Spleen (tissue), 7 donors: Measurements from ENCODE around the gene NCAPG2.

Experiments
- POLR2A ChIP-seq, 3 donors: fragments of 450-650 bp; IDR thresholded peaks; one replicate each; pipeline ENCODE4 v1.5.1; 2017; ENCODE audit warnings: antibody characterized with exemption in 3 of 3, mild to moderate bottlenecking in 1 of 3
- POLR2AphosphoS5 ChIP-seq, 3 donors: sonication (generic); formaldehyde crosslinking; IDR thresholded peaks; one replicate each; pipeline ENCODE4 v1.5.1; 2017; ENCODE audit warnings: antibody characterized with exemption in 3 of 3
- TF ChIP-seq, protein P1 (sequence below), 11 experiments: fragments of 200-600 bp in 7 of 11; fragments of 450-650 bp in 4 of 11; sonication (generic) in 4 of 11; IDR thresholded peaks in 8 of 11; conservative IDR thresholded peaks in 3 of 11; 1 replicate in 7 of 11; 2 replicates in 4 of 11; pipeline versions ENCODE4 v1.4.0 to v1.8.0; 2016 to 2021; ENCODE audit warnings: antibody characterized with exemption in 11 of 11, inconsistent platforms in 4 of 11, mild to moderate bottlenecking in 1 of 11
- donor health status: DM: no; HTN: no; CAD: no; lungs with moderate emphysema.
- donor health status: DM: no; HTN: no; CAD: no.
- donor health status: DM: no; HTN: no; CAD: no.

GRCh38 chr7:158609313-158609974 lies 95.2 kb downstream of the NCAPG2 start:
- TF ChIP-seq, protein P1, sequence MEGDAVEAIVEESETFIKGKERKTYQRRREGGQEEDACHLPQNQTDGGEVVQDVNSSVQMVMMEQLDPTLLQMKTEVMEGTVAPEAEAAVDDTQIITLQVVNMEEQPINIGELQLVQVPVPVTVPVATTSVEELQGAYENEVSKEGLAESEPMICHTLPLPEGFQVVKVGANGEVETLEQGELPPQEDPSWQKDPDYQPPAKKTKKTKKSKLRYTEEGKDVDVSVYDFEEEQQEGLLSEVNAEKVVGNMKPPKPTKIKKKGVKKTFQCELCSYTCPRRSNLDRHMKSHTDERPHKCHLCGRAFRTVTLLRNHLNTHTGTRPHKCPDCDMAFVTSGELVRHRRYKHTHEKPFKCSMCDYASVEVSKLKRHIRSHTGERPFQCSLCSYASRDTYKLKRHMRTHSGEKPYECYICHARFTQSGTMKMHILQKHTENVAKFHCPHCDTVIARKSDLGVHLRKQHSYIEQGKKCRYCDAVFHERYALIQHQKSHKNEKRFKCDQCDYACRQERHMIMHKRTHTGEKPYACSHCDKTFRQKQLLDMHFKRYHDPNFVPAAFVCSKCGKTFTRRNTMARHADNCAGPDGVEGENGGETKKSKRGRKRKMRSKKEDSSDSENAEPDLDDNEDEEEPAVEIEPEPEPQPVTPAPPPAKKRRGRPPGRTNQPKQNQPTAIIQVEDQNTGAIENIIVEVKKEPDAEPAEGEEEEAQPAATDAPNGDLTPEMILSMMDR (IDR thresholded peaks at IDR 0.05 in 8 of 11, conservative IDR thresholded peaks at IDR 0.05 in 3 of 11), result no peak
- no peak for TF ChIP-seq POLR2AphosphoS5 (IDR thresholded peaks at IDR 0.05)
- TF ChIP-seq POLR2A (IDR thresholded peaks at IDR 0.05), result no peak
